H1 (cell line): ENCODE measurements around the gene METTL9. TPM values are rescaled to one million over a fixed set of nuclear protein-coding genes. Genes with fewer than 3 reads are reported as not detected.

ENCODE experiments used
- CTCF ChIA-PET: fragments of 300-600 bp; sonication (Branson Sonifier 250); formaldehyde crosslinking; loops from one replicate; lab custom pipeline; 2021; ENCODE audit not compliant: partially characterized antibody; lab: Charles Lee
- POLR2A ChIA-PET: fragments of 300-600 bp; sonication (Branson Sonifier 250); formaldehyde crosslinking; loops from one replicate; lab custom pipeline; 2021; ENCODE audit warnings: inconsistent platforms; ENCODE audit not compliant: partially characterized antibody; lab: Charles Lee
- DNase-seq, 2 experiments: peaks; one replicate each; pipeline versions ENCODE4 v3.0.0 to v3.0.0-alpha.2; 2010 to 2022; ENCODE audit warnings: low spot score in 2 of 2, low read depth in 1 of 2, mixed read lengths in 1 of 2
- FAIRE-seq: peaks from 2 replicates; lab custom pipeline; 2011; peaks lifted over from hg19 to GRCh38; lab: Jason Lieb, UNC
- H2AFZ ChIP-seq: 2 replicates; pipeline ENCODE4 v1.8.1; 2012; ENCODE audit warnings: low read length, inconsistent platforms
- H2AK5ac ChIP-seq: 2 replicates; pipeline ENCODE4 v1.6.1; 2013; ENCODE audit warnings: low read depth, low read length
- H2BK120ac ChIP-seq: replicated peaks from 2 replicates; pipeline ENCODE3; 2013; ENCODE audit warnings: low read depth, low read length, inconsistent platforms
- H2BK12ac ChIP-seq: 2 replicates; pipeline ENCODE4 v1.6.1; 2013; ENCODE audit warnings: low read depth, low read length
- H2BK15ac ChIP-seq: 2 replicates; pipeline ENCODE4 v1.6.1; 2013; ENCODE audit warnings: low read length
- H2BK20ac ChIP-seq: 2 replicates; pipeline ENCODE4 v1.6.1; 2013; ENCODE audit warnings: low read length
- H2BK5ac ChIP-seq: 2 replicates; pipeline ENCODE4 v1.6.1; 2013; ENCODE audit warnings: low read depth, low read length
- H3K14ac ChIP-seq: 2 replicates; pipeline ENCODE4 v1.6.1; 2013; ENCODE audit warnings: inconsistent platforms; ENCODE audit not compliant: insufficient read length
- H3K18ac ChIP-seq: 2 replicates; pipeline ENCODE4 v1.6.1; 2013; ENCODE audit warnings: low read length; ENCODE audit errors: extremely low read depth
- H3K23ac ChIP-seq: 2 replicates; pipeline ENCODE4 v1.6.1; 2013; ENCODE audit warnings: inconsistent platforms; ENCODE audit not compliant: insufficient read length
- H3K23me2 ChIP-seq: 2 replicates; pipeline ENCODE4 v1.6.1; 2013; ENCODE audit warnings: low read depth, low read length
- H3K27ac ChIP-seq: 2 replicates; pipeline ENCODE4 v1.6.1; 2011; ENCODE audit warnings: low read depth, low read length, inconsistent platforms
- H3K27me3 ChIP-seq, 4 experiments: replicated peaks in 1 of 4; 1 replicate in 1 of 4; 2 replicates in 3 of 4; pipeline versions ENCODE4 v1.6.1 to v1.8.1; 2011 to 2013; ENCODE audit warnings: low read length in 3 of 4, mild to moderate bottlenecking in 3 of 4, inconsistent platforms in 2 of 4, mixed read lengths in 2 of 4, moderate library complexity in 1 of 4; ENCODE audit not compliant: control insufficient read depth in 3 of 4, insufficient read depth in 3 of 4; ENCODE audit errors: extremely low read depth in 1 of 4
- H3K36me3 ChIP-seq, 4 experiments: 2 replicates each; pipeline versions ENCODE4 v1.6.1 to v1.8.1; 2011 to 2013; ENCODE audit warnings: mild to moderate bottlenecking in 4 of 4, low read length in 3 of 4, moderate library complexity in 2 of 4, control low read depth in 1 of 4, inconsistent platforms in 1 of 4; ENCODE audit not compliant: insufficient read depth in 4 of 4, control insufficient read depth in 2 of 4
- H3K4ac ChIP-seq: replicated peaks from 2 replicates; pipeline ENCODE3; 2013; ENCODE audit warnings: low read length, low read depth, mixed read lengths, inconsistent platforms; ENCODE audit not compliant: insufficient read length
- H3K4me1 ChIP-seq, 4 experiments: replicated peaks in 1 of 4; 1 replicate in 1 of 4; 2 replicates in 3 of 4; pipeline versions ENCODE4 v1.6.1 to v1.8.1; 2011 to 2013; ENCODE audit warnings: low read length in 3 of 4, inconsistent platforms in 2 of 4, mixed read lengths in 1 of 4; ENCODE audit not compliant: insufficient read depth in 4 of 4, control insufficient read depth in 3 of 4
- H3K4me2 ChIP-seq, 2 experiments: 2 replicates each; pipeline versions ENCODE4 v1.6.1 to v1.8.1; 2011 to 2013; ENCODE audit warnings: low read depth in 2 of 2, low read length in 2 of 2, control low read depth in 1 of 2, inconsistent platforms in 1 of 2, mild to moderate bottlenecking in 1 of 2; ENCODE audit not compliant: insufficient read depth in 1 of 2
- H3K4me3 ChIP-seq, 4 experiments: fragments of 200-600, 300-600 bp in 1 of 4; sonication (generic), shearing (Covaris generic), sonication (Bioruptor Twin) in 1 of 4; 2 replicates each; pipeline versions ENCODE4 v1.5.1 to v1.8.1; 2011 to 2016; ENCODE audit warnings: low read length in 4 of 4, low read depth in 3 of 4, control low read depth in 2 of 4, inconsistent platforms in 2 of 4, mild to moderate bottlenecking in 2 of 4, mixed read lengths in 1 of 4, moderate library complexity in 1 of 4; ENCODE audit not compliant: insufficient read depth in 2 of 4; ENCODE audit errors: extremely low read depth in 1 of 4
- H3K56ac ChIP-seq: replicated peaks from 2 replicates; pipeline ENCODE3; 2013; ENCODE audit warnings: low read depth, mild to moderate bottlenecking, mixed read lengths, low read length, inconsistent platforms; ENCODE audit not compliant: insufficient read length
- H3K79me1 ChIP-seq: 2 replicates; pipeline ENCODE4 v1.6.1; 2013; ENCODE audit warnings: low read depth, low read length, control low read depth
- H3K79me2 ChIP-seq, 2 experiments: 2 replicates each; pipeline versions ENCODE4 v1.6.1 to v1.8.1; 2012 to 2013; ENCODE audit warnings: low read length in 2 of 2, mild to moderate bottlenecking in 2 of 2, inconsistent platforms in 1 of 2; ENCODE audit not compliant: insufficient read depth in 2 of 2, control insufficient read depth in 1 of 2
- H3K9ac ChIP-seq, 4 experiments: replicated peaks in 1 of 4; 1 replicate in 1 of 4; 2 replicates in 3 of 4; pipeline versions ENCODE4 v1.6.1 to v1.8.1; 2011 to 2013; ENCODE audit warnings: low read depth in 3 of 4, low read length in 3 of 4, control low read depth in 2 of 4, mild to moderate bottlenecking in 2 of 4, moderate library complexity in 2 of 4, inconsistent platforms in 1 of 4; ENCODE audit errors: extremely low read depth in 1 of 4
- H3K9me3 ChIP-seq, 2 experiments: 2 replicates each; pipeline versions ENCODE4 v1.6.1 to v1.8.1; 2012 to 2013; ENCODE audit warnings: mild to moderate bottlenecking in 2 of 2, moderate library complexity in 2 of 2, control low read depth in 1 of 2, inconsistent platforms in 1 of 2, low read depth in 1 of 2, low read length in 1 of 2, mixed read lengths in 1 of 2; ENCODE audit not compliant: insufficient read depth in 2 of 2
- H4K20me1 ChIP-seq, 2 experiments: replicated peaks in 1 of 2; 2 replicates each; pipeline versions ENCODE3 to v1.8.1; 2011 to 2013; ENCODE audit warnings: inconsistent platforms in 2 of 2, low read length in 2 of 2, mild to moderate bottlenecking in 1 of 2; ENCODE audit not compliant: insufficient read depth in 2 of 2, control insufficient read depth in 1 of 2
- H4K5ac ChIP-seq: 2 replicates; pipeline ENCODE4 v1.6.1; 2013; ENCODE audit warnings: low read length, low read depth, mixed read lengths, inconsistent platforms; ENCODE audit not compliant: insufficient read length
- H4K8ac ChIP-seq: 2 replicates; pipeline ENCODE4 v1.8.0; 2013; ENCODE audit warnings: mild to moderate bottlenecking, moderate library complexity, low read length, inconsistent platforms; ENCODE audit not compliant: insufficient read depth; ENCODE audit errors: extremely low read depth
- H4K91ac ChIP-seq: replicated peaks from 2 replicates; pipeline ENCODE3; 2013; ENCODE audit warnings: low read length, mixed read lengths, inconsistent platforms; ENCODE audit not compliant: insufficient read length
- ATF2 ChIP-seq: IDR thresholded peaks from 2 replicates; pipeline ENCODE4 v1.6.1; 2012; ENCODE audit warnings: low read length, inconsistent platforms
- BCL11A ChIP-seq, 2 experiments: IDR thresholded peaks; one replicate each; pipeline ENCODE4 v1.6.1; 2011; ENCODE audit warnings: low read depth in 2 of 2, low read length in 2 of 2, mild to moderate bottlenecking in 2 of 2
- CBX5 ChIP-seq: fragments of 300-800, 300-1000 bp; sonication (generic); IDR thresholded peaks from 2 replicates; pipeline ENCODE4 v1.7.1; 2016; ENCODE audit warnings: antibody characterized with exemption, low read length, low read depth
- CHD1 ChIP-seq: IDR thresholded peaks from 2 replicates; pipeline ENCODE4 v1.6.1; 2012; ENCODE audit warnings: low read depth, low read length, improper control_type of control experiment
- CTBP2 ChIP-seq: IDR thresholded peaks from 2 replicates; pipeline ENCODE4 v1.7.0; 2011; ENCODE audit warnings: borderline replicate concordance, mild to moderate bottlenecking, moderate library complexity, mixed read lengths, low read length; ENCODE audit not compliant: insufficient read depth, insufficient read length
- EP300 ChIP-seq, 2 experiments: IDR thresholded peaks; 1 replicate in 1 of 2; 2 replicates in 1 of 2; pipeline ENCODE4 v1.6.1; 2011 to 2012; ENCODE audit warnings: low read depth in 2 of 2, low read length in 2 of 2, mild to moderate bottlenecking in 2 of 2, borderline replicate concordance in 1 of 2, inconsistent platforms in 1 of 2, moderate library complexity in 1 of 2
- HDAC6 ChIP-seq: IDR thresholded peaks from one replicate; pipeline ENCODE4 v1.7.1; 2012; ENCODE audit warnings: low read depth, mild to moderate bottlenecking, inconsistent platforms, low read length, moderate library complexity
- NANOG ChIP-seq: IDR thresholded peaks from 2 replicates; pipeline ENCODE4 v1.6.1; 2011; ENCODE audit warnings: low read length, low read depth, mild to moderate bottlenecking, inconsistent platforms; ENCODE audit not compliant: insufficient read depth, poor library complexity, severe bottlenecking
- RBBP5 ChIP-seq: IDR thresholded peaks from 2 replicates; pipeline ENCODE4 v1.7.1; 2012; ENCODE audit warnings: low read depth, mild to moderate bottlenecking, inconsistent platforms, low read length, moderate library complexity, borderline replicate concordance
- SIX5 ChIP-seq: IDR thresholded peaks from 2 replicates; pipeline ENCODE4 v1.6.1; 2011; ENCODE audit warnings: mild to moderate bottlenecking, low read depth, low read length
- TAF1 ChIP-seq: IDR thresholded peaks from 2 replicates; pipeline ENCODE4 v1.6.1; 2011; ENCODE audit warnings: mild to moderate bottlenecking, low read depth, low read length
- WGBS, 2 experiments: shearing (Covaris generic) in 1 of 2; methylation state at CpG; one replicate each; pipeline versions ENCODE4 v1.1.6 to v1.1.7; 2013 to 2015; ENCODE audit warnings: low lambda C conversion rate in 2 of 2, mixed read lengths in 2 of 2, inconsistent platforms in 1 of 2, low coverage in 1 of 2, missing lambda C conversion rate in 1 of 2; ENCODE audit not compliant: insufficient replicate concordance in 2 of 2, insufficient coverage in 1 of 2, insufficient read length in 1 of 2; ENCODE audit errors: extremely low coverage in 1 of 2, missing lambda C conversion rate in 1 of 2; 5-methylcytosine and 5-hydroxymethylcytosine counted together
- polyA plus RNA-seq, 7 experiments: library from polyadenylated mRNA; depleted of rRNA in 3 of 7; stranded (reverse) in 5 of 7; unstranded in 2 of 7; fragments of >200 nt in 5 of 7; fragments of 200-250 nt in 2 of 7; gene quantifications; 1 replicate in 5 of 7; 2 replicates in 1 of 7; 4 replicates in 1 of 7; pipeline versions ENCODE4 v1.2.1 to v1.2.3, GENCODE V29; 2011 to 2013; ENCODE audit warnings: missing spikeins in 2 of 7, mixed read lengths in 2 of 7
- total RNA-seq: library from RNA; stranded (reverse); fragmentation: NEBNext Ultra II Directional; extraction: Animal tissue kit (Norgen Biotek cat#: 25700); gene quantifications from 2 replicates; pipeline ENCODE4 v1.2.1, GENCODE V29; 2021

The METTL9 gene
- total and polyA plus RNA-seq, 2 of the 8 experiments (the other 6 are each of a cell fraction or from before 2014, with no cell fraction given) = 45.4 to 112 TPM

- FAIRE-seq (no peak), DNase-seq (no peak)
- ChIA-PET CTCF (interaction anchor here (1.2 to 2.4 kb wide), 3 partner anchors 14 to 55 kb away, joined by 3 to 13 read pairs (median 5); no protein-coding TSS in a partner anchor), POLR2A (interaction anchor here (1.9 kb wide), 1 partner anchor 8 kb away, joined by 5 read pairs; no protein-coding TSS in a partner anchor)
- H4K5ac ChIP-seq = no peak overlapping the region
- no peak overlapping the region for H2BK5ac ChIP-seq
- no peak overlapping the region for H3K27ac ChIP-seq
- H3K9me3 ChIP-seq = no peaks in the 10 kb centered on the region
- H3K36me3 ChIP-seq = no peaks in the 10 kb centered on the region
- H3K18ac ChIP-seq = no peak overlapping the region
- WGBS, 2 experiments = 94% methylated on average over 2 of the region's 2 CpGs; no CpG with 5 or more reads in 1 of the 2 experiments
- no peak overlapping the region for H2BK15ac ChIP-seq
- no peaks in the 10 kb centered on the region for H3K23me2 ChIP-seq
- no peak overlapping the region for H3K4me2 ChIP-seq
- H2AFZ ChIP-seq = no peak overlapping the region
- H2AK5ac ChIP-seq = no peak overlapping the region
- H3K4me3 ChIP-seq = no peak overlapping the region
- no peaks in the 10 kb centered on the region for H4K20me1 ChIP-seq
- no peaks in the 10 kb centered on the region for H3K27me3 ChIP-seq
- H2BK12ac ChIP-seq = no peak overlapping the region
- no peaks in the 10 kb centered on the region for H3K79me2 ChIP-seq
- no peak overlapping the region for H3K23ac ChIP-seq
- H2BK120ac ChIP-seq = no peak overlapping the region
- H3K14ac ChIP-seq = no peak overlapping the region
- H4K8ac ChIP-seq = no peak overlapping the region
- no peaks in the 10 kb centered on the region for H3K4me1 ChIP-seq
- no peak overlapping the region for H3K9ac ChIP-seq
- no peak overlapping the region for H3K56ac ChIP-seq
- no peaks in the 10 kb centered on the region for H3K79me1 ChIP-seq
- H3K4ac ChIP-seq = no peak overlapping the region
- H4K91ac ChIP-seq = no peak overlapping the region
- no peak overlapping the region for H2BK20ac ChIP-seq
- TF ChIP-seq CBX5 (no peak), EP300 (IDR thresholded peaks at IDR 0.05; ENCODE audit: borderline replicate concordance in 1 of 2, low read depth in 2 of 2, low read length in 2 of 2) (no peak), ATF2 (no peak), NANOG (no peak), TAF1 (no peak), CHD1 (no peak), SIX5 (no peak), HDAC6 (no peak), BCL11A (IDR thresholded peaks at IDR 0.05; ENCODE audit: low read depth in 2 of 2, low read length in 2 of 2) (no peak), CTBP2 (no peak), RBBP5 (no peak)
Observed at GRCh38 chr16:21590287-21590686, 9.1 kb upstream of the METTL9 start.
